DMS53 (cell line): ENCODE results near the gene ARSB.
"Not testable (repeated sequence)": the region's sequence is repeated elsewhere in the genome, so short reads cannot be mapped to it uniquely, and the experiment has no call there.

Experiments
- DNase-seq: peaks from one replicate; lab custom pipeline; 2025; lab: John Stamatoyannopoulos, UW

The ARSB gene

DNA sequence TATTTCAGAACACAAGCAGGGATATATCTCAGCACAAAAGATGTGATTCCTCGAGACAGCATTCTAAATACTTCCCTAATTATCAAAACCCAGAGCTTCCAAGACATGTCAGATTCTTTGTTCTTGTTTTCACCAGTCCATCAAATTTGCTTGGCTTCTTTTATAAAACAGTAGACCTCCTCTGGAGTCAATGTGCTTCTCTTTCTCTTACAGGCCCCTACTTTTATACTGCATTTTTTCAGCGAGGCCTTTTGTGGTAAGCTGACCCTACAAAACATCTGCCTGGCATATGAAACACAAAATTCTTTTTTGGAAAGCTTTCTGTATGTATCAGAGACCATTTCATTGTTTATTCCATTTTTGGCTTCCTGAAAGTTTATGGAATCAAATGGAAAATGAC, 81.8 kb downstream of the ARSB start:
- DNase-seq: no peak

DNA sequence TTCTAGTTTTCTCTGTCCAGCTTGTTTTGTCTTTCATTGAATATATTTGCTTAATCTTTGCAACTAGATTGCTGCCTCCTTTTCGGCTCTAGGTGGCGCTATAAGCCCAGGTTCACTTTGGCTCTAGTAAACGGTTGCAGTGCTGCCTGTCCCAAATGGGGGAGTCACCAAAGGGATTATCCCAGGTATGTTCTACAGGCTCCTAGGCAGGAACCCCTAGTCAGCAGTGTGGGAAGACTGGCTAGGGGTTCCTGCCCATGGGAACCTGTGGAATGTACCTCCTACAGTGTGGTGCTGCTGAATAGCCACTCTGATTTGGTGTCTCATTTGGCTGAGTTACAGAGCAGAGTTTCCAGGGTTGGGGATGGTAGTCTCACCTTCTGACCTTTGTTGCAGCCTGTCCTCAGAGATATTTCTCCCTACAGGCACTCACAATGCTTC, 85.2 kb downstream of the ARSB start:
- peak; percentile 84 for DNase-seq

DNA sequence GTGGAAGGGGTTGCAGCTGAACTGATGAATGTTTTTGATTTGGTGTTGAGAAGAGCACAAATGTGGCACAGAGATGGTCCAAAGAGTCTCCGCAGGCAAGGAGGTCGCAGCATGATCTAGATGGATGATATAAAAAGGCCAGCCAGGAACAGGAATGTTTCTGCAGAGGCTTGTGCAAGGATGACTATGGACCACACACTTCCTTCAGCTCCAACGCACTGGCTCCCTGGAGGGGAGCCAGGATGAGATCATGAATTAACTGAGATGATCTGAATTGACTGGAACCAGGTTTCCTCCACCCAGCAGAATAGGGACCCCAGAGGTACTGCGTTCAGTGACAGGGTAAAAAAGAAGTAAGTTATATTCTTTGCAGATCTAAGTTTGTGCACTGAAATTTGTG, 89.0 kb downstream of the ARSB start:
- no peak for DNase-seq

DNA sequence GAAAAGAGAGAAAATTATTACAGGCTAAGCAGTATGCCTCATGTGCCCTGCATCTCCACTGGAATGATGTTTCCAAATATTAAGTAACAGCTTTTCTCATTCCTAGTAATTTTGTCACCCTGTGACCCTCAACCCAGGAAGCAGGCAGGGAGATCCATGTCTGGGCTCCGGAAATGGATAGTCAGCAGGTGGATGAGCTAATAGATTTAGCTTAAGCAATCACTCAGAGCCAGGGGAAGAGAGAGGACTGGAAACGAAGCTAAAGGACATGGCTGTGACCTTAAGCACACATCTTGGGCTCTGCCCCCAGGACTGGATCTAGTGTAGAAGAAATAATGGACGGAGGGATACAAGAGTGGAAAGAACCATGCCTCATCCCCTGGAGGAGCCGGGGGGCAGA, 89.5 kb downstream of the ARSB start:
- DNase-seq: peak; percentile 54

DNA sequence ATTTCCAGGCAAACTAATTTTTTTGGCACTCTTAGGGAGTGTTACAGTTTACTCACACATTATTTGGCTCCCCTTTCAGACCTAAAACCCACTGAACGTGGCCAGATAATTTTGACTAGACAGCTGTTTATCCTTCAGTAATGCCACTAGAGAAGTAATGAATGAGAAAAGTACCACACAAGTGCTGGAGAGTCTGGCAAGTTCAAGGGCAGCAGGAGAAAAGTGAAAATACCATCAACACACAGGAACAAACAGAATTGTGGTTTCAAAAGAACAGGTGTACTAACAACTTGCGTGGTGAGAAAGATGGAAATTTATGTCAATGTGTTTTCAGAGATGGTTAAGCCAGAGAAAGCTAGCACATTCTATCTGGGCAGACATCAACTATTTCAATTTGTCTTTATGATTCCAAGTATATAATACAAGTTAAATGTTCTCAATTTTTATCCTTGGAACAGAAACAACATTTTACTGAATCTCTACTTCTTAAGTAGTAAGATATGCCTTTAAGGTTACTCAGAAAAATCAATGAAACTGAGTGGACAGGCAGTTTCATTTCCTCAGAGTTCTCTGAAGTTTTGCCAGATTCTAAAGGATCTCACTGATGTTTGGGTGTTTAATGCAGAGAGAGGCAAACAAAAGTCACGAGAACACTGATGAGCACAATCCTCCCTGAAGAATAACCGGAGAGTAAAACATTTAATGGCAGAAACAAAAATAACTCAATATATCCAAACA, 91.0 kb downstream of the ARSB start:
- DNase-seq: peak; percentile 61

DNA sequence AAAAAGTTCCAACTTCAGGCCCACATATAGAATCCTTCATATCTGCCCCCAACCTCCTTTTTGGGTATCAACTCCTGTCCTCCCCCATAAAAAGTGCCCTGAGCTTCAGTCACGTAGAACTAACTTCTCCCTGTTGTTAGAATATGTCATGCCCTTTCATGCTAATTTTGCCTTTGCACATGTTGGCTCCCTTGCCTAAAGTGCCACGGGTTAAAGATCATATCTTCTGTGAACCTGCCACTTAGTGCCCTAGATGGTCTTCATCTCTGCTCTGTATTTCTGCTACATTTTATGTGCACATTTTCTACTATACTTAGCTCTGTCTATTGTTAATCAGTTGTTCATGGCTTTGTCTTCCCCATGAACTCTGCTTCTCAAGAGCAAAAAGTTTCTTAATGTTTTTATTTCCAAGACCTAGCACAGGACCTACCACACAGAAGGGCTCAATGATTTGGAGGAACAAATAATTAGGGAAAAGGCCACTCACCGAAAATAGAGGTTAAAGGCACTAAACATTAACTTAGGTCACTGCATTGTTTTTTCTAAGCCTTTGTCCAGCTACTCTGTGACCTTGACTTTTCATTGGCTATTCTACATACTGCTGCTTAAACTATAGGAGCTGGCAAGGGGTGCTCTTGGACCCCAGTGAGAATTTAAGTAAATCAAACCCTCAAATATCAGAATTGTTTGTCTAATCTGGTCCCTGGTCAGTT, 94.3 kb downstream of the ARSB start:
- DNase-seq: no peak

DNA sequence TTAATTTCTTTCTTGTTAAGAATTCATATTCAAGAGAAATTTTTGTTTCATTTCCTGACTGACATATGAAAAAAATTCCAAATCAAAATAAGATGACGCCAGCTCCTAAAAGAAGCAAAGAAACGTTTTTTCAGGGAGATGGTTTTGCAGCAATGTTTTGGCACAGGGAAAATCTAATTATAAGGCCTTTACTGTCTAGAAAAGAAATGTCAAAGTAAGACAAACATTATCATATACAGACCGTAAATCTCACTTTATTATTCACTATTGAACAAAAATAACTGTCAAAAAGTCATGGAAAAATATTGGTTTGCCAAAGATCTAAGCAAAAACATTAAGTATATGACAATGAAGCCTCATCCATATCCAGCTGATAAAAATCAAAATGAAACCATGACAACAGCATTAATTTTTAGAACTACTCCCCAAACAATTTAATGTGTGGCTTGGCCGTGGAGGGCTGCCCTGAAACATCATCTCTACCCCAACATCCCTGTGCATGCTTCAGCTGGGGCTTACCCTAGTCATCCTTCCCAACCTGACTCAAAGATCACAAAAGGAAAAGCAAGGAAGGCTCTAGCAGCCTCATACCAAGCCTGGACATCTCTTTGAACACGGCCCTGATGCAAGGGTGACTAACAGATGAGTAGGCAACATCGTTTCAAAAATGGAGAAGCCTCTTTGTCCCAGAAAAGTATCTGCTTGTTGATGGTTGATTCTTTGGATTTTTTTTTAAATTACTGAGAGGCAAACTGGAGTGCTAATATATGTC, 95.6 kb downstream of the ARSB start:
- DNase-seq: no peak

DNA sequence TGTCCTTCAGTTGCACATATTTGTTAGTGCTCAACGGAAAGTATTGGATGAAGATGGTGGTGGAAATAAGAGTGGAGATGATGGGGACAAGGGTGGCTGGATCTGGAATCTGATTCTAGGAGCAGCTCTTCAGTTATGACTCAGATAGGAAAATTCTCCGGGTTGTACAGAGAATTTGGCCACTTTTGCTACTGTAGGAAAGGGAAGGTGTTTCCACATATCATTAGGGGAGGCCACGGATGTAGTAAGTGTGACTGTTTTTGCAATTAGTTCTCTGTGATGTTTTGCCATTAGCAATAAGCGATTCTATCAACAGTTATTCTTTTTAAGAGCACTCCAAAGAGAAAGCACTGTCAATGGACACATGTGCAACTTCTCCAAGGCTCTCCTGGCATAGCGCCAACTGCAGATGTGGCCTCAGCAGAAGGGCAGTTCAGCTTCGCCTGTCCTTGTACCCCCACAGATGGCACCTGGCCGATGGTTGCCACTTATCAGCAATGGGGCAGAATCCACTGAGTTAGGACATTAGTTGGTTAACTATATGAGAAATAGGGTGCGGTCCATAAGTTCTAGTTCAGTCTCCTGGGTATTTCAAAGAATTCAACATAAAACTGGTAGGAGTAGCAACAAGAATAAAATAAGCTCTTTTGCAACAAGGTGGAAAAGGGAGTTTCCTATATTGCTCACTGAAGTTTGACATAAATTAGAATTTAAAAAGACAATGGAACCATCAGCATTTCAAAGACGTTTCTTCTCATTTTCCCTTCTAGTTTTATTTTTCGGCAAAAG, 96.3 kb downstream of the ARSB start:
- peak; percentile 12 for DNase-seq

DNA sequence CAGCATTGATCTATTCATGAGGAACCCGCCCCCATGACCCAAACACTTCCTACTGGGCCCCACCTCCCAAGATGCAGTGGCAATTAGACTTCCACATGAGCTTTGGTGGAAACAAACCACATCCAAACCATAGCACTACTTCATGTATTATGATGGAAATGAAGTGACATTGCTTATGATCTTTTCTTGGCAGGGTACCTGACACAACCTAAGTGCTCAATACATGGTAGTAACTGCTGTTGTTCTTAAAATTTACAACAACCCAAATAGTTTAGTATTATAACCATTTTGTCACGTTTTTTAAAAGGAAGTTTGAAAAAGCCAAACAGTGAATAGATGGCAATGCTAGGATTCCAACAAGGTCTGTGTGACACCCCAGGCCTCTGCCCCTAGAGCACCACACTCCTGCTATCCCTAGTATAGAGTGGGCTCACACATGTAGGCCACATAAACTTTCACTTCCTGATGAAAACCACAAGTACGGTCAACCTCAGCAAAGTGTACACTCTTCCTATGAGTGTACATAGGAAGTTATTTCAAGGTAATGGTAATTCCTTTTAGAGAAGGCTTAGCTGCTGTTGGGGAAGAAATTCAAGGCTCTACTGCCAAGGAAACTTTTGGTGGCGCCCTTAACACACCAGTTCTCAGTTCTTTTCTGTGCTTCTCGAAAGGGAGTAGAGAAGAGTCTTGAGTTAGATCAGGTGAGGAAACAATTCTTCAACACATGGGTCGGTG, 97.6 kb downstream of the ARSB start:
- DNase-seq: no peak

DNA sequence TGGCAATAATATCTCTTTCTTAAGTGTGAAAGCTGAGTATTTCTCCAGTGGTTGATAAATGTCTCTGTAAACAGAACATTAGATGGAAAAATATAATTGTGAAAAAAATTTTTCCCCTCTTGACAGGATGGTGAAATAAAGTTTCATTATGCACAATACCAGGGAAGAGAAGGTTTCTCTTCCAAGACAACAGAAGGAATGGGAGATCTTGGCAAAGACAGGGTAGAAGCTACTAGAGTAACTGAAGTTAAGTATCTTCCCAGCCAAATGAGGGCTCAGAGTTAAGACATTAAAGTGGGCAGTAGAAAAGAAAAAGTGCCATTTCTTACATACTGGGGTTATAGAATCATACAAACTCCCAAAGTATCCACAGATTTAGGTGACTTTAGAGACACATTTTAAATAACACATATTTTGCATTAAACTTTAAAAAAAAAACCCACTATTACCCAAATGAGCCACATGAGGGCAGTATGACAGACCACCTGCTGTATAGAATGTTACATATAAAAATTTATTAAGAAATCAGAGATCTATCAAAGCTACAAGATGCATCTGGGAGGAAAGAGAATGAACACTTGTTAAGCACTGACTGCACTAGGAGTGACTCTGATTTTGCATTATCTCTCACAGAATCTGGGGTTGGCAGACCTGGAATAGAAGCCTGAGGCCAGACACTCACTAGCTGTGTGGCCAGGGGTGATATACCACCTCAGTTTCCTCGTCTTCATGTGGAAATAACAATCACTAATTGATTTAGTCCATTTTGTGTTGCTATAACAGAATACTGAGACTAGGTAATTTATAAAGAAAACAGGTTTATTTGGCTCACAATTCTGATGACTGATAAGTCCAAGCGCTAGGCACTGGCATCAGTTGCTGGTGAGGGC, 98.5 kb downstream of the ARSB start:
- peak; percentile 35 for DNase-seq

DNA sequence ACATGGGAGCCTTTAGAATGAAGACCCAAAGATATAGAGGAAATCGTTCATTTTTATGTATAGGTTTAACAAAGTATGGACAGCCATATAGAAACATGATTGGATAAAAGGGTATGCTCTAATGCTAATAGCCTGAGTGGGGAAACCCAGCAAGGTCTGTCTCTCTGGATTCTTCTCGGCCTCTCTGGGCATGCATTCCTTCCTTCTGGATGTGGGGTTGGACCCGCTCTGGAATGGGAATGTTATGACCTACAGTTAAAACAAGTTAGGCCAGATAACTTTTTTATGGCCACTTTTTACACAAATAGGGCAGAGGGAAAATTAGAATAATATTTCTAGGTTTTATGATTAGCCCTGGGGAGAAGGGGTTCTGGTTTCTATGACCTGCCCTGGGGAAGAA, 103.2 kb downstream of the ARSB start:
- DNase-seq: no peak

DNA sequence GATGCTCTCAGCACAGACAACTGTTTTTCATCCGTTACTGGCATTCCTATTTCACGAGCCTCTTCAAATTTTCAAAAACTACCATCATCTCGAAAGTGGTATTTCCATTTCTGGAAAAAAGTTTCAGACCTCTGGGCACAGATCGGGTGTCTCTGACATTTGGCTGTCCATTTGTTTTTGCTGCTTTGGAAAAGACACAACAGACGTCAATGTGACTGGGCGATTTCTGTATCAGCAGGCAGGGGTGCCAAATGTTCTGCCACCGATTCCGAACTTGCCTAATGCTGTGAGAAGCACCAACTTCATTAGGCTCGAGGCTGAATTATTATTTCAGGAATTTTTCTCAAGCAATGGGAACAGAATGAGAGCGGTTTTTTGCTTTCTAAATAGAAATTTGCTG, 105.6 kb downstream of the ARSB start:
- DNase-seq: no peak

DNA sequence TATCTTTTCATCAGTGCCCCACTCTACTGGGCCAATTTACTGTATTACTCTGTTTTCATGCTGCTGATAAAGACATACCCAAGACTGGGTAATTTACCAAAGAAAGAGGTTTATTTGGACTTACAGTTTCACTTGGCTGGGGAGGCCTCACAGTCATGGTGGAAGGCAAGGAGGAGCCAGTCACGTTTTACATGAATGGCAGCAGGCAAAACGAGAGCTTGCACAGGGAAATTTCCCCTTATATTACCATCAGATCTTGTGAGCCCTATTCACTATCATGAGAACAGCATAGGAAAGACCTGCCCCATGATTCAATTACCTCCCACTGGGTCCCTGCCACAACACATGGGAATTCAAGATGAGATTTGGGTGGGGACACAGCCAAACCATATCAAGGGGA, 119.0 kb downstream of the ARSB start:
- DNase-seq: not testable (repeated sequence)

DNA sequence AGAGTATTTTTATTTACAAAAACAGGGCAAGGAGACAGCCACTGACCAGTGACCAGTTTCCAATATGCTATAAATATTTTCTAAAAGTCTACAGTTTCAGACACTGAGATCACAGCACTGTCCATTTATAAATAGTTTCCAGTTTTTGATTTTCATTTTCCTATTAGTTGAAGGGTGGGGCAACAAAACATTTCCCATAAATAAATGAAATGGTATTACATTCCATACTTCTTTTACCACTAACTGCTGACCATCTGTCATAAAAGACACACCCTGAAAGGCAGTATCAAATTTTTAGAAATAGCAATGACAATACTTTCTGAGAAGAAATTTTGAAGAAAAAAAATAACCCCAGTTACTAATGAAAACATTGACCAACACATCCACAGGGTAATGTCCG, 126.7 kb downstream of the ARSB start:
- DNase-seq: no peak

DNA sequence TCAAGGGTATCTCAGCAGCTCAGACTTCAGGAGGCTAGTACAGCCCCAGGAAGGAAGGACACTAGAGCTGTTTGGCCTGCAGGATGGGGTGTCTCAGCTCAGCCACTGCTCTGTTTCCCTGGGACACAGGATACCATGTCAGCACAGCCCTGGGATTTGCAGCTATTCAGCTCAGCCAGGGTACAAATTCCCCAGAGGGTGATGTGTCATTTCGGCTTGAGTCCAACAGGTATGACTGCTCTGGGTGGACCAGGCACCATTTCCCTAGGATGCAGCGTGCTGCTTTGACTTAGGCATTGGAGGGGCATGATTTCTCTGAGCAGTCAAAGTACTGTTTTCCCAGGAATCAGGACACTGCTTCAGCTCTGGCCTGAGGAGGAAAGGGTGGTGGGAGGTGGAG, 130.1 kb downstream of the ARSB start:
- DNase-seq: no peak

DNA sequence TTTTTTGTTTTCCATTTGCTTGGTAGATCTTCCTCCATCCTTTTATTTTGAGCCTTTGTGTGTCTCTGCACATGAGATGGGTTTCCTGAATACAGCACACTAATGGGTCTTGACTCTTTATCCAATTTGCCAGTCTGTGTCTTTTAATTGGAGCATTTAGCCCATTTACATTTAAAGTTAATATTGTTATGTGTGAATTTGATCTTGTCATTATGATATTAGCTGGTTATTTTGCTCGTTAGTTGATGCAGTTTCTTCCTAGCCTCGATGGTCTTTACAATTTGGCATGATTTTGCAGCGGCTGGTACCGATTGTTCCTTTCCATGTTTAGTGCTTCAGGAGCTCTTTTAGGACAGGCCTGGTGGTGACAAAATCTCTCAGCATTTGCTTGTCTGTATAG, 133.2 kb downstream of the ARSB start:
- DNase-seq: not testable (repeated sequence)

DNA sequence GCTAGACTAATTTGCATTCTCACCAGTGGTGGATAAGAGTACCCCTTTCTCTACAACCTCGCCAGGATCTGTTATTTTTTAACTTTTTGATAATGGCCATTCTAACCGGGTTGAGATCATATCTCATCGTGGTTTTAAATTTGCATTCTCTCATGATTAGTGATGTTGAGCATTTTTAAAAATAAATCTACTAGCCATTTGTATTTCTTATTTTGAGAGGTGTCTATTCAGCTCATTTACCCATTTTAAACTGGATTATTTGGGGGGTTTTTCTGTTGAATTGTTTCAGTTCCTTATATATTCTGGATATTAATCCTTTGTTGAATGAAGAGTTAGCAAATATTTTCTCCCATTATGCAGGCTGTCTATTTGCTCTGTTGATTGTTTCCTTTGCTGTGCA, 139.6 kb downstream of the ARSB start:
- no peak for DNase-seq

DNA sequence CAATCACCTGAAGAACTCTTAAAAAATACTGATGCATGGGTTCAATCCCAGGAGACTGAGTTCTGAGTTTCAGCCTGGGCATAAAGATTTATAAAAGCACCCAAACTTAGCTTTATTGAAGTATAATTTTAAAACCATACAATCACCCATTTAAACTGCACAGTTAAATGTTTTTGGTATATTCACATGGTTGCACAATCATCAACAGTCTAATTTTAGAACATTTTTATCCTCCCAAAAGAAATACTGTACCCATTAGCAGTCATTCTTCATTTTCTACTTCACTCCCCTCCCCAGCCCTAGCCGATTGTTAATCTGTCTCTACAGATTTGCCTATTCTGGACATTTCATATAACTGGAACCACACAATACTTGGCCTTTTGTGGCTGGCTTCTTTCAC, 141.7 kb downstream of the ARSB start:
- no peak for DNase-seq

DNA sequence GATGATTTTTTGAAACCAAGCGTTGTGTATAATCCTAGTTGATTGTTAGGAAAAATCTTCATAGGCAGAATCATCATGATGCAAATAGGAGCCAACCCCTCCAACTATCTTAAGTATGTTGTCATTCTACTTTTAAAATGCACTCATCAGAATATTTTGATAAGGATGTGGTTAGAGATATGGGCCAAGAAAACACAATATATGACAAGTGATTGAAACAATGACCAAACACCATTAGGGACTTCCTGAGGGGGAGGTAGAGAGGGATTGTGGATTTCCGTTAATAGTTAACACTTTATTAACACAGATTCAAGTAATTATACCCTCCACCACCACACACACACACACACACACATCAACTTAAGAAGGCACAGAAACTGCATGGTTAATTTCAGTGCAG, 143.3 kb downstream of the ARSB start:
- DNase-seq: no peak

DNA sequence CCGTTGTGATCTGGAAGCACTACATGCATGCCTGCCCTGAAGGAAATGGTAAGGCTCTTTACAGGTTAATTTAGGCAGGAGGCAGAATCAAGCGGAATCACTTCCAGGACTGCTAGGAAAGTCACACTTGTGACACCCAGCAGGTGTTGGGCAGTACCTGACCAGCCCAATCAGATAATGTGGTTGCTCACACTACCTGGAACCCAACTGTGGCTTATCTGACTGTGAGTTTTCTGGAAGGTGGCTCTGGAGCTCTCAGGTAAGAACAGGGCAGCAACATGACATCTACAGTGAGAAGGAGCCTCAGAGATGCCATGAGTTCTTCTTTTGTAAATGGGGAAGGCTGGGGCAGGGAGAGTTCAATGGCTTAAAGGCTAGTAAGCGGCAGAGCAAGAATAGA, 146.4 kb downstream of the ARSB start:
- no peak for DNase-seq
